GM13976 (cell line): Measurements from ENCODE around the gene DCHS2.

Experiments used
- DNase-seq: peaks from one replicate; pipeline ENCODE4 v3.0.0; 2012; ENCODE audit warnings: low spot score
- CTCF ChIP-seq: IDR thresholded peaks from 2 replicates; pipeline ENCODE4 v1.5.1; 2012; ENCODE audit warnings: borderline replicate concordance, mild to moderate bottlenecking; ENCODE audit not compliant: insufficient read depth; ENCODE audit errors: extremely low read depth, missing control alignments, control extremely low read depth
- in situ Hi-C: fragments of 300-500 bp; cut with MboI; formaldehyde crosslinking; loops from one replicate; pipeline ENCODE4 v1.12.0; 2022; ENCODE audit warnings: low sequenced_read_pairs, mixed read lengths, inconsistent platforms; ENCODE audit not compliant: unreplicated experiment

The DCHS2 gene

DNA sequence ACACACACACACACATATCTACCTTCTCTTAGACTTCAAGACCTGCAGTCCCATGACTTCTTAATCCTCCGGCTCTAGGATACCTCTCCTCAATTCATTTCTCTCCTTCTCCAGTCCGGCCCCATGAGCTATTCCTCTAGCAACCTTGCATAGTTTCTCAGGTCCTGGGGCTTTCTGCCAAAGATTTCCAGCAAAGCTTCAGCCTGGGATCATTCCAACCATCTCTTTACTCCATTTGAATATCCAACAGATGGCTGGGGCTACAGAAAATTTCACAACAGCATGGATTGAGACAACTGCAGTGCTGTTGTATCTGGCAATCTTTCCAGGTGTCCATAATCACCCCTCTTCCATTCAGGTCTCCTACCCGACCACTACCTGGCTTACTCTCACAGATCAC, 184.1 kb downstream of the DCHS2 start:
- in situ Hi-C loops, result no loop called here
- no peak for TF ChIP-seq CTCF
- no peak for DNase-seq

- no peak for DNase-seq
- in situ Hi-C loops, result no loop called here
- no peak for TF ChIP-seq CTCF
Observed at GRCh38 chr4:154305616-154306015, 186.0 kb downstream of the DCHS2 start.

DNA sequence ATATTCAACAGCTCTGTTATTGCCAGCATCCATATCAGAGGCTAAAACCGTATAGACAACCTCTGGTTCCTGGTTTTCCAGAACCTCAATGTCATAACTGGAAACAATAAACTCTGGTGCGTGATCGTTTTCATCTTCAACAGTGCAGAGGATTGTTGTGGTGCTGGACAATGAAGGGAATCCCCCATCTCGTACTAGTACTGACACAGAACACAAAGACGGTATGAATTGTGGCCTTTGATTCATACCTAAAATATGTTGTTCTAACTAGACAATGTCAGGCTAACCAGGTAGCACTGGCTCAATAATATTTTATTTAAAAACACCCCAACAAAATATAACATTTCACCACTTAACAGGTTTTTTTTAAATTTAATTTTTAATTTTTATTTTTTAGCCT, 186.9 kb downstream of the DCHS2 start:
- no peak for TF ChIP-seq CTCF
- DNase-seq, result no peak
- in situ Hi-C loops, result no loop called here

GRCh38 chr4:154294652-154295350, 196.8 kb downstream of the DCHS2 start:
- no peak for TF ChIP-seq CTCF
- in situ Hi-C loops, result no loop called here
- DNase-seq, result no peak

DNA sequence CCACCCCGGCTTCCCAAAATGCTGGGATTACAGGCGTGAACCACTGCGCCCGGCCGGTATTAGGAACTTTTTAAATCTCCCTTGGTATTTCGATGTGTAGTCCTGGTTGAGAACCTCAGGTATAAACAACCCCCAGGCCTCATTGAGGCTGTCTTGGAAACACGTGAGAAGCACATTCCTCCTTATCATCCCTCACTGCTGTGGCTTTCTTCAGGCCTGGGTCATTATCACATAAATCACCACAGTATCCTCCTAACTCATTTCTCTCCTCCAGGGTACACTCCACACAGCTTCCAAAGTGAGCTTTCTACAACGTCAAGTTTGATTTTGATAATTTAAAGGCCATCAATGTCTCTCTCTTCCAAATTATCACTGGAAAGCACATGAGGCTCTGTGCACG, 198.2 kb downstream of the DCHS2 start:
- no peak for DNase-seq
- TF ChIP-seq CTCF, result no peak

GRCh38 chr4:154292589-154292988, 199.0 kb downstream of the DCHS2 start:
- no peak for DNase-seq
- no peak for TF ChIP-seq CTCF
- in situ Hi-C loops, result no loop called here

More for the DNA sequence above, 198.2 kb downstream of the DCHS2 start:
- in situ Hi-C loops, result no loop called here

DNA sequence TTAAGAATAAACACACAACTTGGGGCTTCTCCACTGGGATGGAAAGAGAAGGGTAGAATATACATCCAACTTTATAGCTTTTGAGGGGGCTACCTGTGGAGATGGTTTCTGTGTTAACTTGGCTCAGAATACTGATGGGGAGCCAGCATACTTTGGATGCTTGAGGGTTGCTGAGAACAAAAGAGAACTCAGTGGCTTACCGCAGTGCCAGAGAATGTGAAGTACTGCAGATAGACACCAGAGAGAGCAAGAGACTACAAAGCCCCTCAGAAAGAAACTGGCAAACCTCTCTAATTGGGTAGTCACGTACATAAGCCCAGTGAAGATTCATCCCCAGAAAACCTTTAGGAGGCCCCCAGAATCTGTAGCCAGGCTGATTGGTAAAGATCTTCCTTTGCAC, 214.4 kb downstream of the DCHS2 start:
- no peak for TF ChIP-seq CTCF
- DNase-seq, result no peak
- in situ Hi-C loops, result no loop called here
